Left forelimb (tissue), 1 donor: ENCODE measurements around the gene CYP1B1.

Experiments used
- DNase-seq: peaks from one replicate; pipeline ENCODE4 v3.0.0-alpha.2; 2018; ENCODE audit warnings: low spot score

CYP1B1 gene

GRCh38 chr2:38074764-38075506, 1.0 kb downstream of the CYP1B1 start:
- DNase-seq, result no peak

DNA sequence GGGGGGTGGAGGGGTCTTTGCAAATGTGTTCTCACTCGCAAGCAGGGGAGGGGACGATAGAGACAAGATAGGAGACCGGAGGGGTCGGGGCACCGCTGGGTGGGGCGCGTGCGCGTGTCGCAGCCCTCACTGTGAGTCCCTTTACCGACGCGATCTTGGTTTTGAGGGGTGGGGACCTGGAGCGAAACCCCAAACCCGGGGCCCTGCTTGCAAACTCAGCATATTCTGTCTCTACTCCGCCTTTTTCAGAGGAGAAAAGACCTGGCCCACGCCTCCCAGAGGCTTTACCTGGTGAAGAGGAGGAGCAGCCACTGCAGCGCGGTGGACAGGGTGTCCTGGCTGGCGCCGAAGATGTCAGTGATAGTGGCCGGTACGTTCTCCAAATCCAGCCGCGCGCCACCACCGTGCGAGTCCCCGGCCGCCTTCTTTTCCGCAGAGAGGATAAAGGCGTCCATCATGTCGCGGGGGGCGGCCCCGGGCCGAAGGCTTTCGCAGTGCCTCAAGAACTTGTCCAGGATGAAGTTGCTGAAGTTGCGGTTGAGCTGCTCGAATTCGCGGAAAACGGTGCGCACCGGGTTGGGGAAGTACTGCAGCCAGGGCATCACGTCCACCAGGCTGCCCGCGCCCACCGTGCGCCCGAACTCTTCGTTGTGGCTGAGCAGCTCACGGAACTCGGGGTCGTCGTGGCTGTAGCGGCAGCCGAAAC, 1.7 kb downstream of the CYP1B1 start:
- no peak for DNase-seq

DNA sequence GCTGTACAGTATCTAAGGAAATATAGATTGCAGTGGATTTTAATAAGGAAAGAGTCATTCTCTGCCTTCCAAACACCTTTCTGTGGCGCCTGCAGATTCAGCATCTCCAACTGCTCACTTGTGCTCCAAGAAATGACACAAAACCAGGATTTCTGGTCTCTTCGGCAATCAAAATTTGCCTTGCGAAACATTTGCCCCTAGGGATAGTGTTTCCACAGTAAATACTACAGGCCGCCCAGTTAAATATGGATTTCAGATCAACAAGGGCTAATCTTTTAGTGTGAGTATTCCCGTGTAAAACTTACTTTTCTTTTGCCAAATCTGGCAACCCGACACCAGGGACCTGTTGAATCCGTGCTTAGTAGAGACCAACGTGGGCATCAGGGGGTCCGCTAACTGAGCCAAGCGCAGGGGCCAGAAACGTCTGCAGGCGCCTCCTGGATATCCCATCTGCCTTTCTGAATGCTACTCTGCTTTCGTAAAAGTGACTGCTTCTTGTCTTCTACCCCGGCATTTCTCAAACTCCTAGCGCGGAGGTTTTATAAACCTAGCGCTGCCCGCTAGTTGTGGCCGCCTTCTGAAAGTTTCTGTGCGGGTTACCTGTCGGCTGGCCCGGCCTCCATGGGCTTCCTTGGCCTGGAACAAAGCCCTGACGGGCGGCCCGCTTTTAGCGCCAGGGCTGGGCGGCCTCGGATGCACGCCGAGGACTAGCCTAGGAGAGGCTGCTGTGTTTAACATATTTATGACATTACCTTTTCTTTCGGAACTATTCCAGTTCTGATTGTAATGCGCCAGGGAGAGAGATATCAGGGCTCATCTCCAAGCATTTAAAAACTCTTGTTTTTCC, 2.5 kb downstream of the CYP1B1 start:
- DNase-seq, result no peak

GRCh38 chr2:38070438-38070837, 5.5 kb downstream of the CYP1B1 start:
- DNase-seq, result no peak

GRCh38 chr2:38068234-38068633, 7.7 kb downstream of the CYP1B1 start:
- no peak for DNase-seq

GRCh38 chr2:38066421-38067115, 9.4 kb downstream of the CYP1B1 start:
- DNase-seq, result no peak

DNA sequence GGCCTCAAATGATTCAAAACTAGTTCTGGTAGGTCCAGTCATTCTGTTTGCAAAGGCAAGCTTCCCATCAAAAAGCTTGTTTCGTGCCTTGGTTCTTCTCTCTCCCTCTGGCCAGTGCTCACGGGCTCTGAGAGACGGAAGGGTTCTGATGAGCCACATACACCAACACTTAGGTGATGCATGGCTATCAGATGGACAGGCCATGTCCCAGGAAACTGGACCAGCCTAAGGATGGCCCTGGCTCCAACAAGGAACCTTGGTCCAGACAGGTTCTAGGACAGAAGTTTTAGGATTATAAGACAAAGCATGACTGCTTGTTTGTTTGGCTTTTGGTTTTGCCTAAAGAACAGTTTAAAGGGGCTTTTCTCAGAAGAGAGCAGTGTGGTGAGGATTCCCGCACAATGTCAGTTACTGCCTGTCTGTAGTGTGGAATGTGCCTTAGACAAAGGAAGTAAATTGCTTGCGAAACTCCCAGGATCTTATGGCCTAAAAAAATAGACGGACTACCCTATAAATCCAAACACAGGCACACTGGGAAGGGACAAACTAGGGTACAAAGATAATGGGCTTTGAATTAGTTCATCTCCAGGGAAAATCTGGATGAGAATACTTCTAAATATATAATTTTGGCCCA, 10.3 kb downstream of the CYP1B1 start:
- no peak for DNase-seq

- no peak for DNase-seq
Observed at GRCh38 chr2:38064801-38065501, 11.0 kb downstream of the CYP1B1 start.

DNA sequence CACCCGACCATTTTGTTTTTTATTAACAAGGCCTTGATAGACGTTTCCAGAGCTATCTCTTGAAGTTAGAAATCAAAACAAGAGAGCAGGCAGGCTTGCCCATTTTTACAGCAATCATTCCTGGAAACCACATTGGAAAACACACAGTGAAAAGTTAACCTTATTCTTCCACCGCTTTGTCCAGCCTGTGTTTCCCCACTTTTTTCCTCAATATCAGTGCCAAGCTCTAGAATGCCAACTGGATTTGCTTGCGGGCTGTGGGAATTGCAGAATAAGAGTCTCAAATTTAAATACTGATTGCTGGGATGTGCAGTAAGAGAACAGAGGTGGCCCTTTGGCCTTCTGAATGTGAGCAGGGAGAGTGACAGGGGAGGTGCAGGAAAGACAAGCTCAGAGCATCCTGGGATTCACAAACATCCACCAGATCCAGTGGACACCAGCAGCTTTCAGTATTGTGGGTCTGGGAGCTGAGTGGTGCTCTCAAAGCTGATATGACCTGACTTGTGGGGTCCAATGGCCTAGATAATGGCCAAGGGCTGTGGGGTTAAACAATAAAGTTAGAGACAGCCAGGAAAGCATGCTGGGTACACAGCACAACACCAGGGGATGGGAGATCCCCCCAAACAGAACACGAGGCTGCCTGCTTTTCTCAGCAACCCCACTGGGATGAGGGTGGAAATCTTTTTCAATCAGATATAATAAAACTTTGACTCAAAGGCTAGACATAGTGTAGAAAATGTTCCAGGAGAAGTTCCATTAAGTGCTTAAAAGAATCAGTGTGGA, 15.5 kb downstream of the CYP1B1 start:
- DNase-seq, result no peak

DNA sequence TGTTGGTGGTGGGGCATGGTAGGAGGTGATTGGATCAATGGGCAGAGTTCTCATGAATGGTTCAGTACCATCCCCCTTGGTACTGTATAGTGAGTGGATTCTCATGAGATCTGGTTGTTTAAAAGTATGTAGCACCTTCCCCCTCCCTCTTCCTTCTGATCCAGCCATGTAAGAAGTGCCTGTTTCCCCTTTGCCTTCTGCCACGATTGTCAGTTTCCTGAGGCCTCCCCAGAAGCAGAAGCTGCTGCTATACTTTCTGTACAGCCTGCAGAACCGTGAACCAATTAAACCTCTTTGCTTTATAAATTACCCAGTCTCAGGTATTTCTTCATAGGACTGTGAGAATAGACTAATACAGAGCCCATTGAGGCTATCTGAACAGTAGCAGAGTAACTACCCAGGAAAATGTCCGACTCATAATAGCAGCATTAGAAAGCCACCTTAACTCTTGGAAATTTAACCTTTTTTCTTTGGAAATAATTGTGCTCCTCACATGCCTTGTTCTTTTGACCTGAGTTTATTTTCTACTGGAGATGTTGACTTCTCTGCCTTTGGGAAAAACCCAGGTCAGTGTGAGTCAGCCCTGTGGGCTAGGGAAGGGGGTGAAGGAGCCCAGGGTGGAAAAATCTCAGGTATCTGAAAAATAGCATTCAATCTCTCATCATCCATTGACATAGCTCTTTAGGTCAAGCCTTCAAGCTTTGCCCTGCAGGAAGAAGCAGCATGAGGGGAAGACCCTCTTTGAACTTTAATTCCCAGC, 18.1 kb downstream of the CYP1B1 start:
- no peak for DNase-seq

- no peak for DNase-seq
Observed at GRCh38 chr2:38056216-38056615, 19.7 kb downstream of the CYP1B1 start.

DNA sequence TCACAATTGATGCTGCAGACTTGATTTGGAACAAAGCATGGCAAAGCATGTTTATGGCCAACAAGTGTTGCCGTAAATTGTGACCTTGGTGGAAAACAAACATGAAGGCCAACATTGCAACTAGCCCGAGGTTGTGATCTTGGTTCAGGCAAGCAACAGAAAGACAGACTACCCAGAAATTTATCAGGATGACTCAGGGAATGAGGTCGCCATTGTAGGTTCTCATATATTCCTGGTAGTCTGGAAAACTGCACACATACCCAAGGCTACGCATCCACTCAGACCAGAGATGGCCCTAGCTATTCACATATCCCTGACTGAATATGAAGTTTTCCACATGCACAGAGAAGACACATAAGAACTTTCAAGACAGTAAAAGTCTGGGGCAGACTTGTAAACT, 30.1 kb downstream of the CYP1B1 start:
- DNase-seq, result no peak

DNA sequence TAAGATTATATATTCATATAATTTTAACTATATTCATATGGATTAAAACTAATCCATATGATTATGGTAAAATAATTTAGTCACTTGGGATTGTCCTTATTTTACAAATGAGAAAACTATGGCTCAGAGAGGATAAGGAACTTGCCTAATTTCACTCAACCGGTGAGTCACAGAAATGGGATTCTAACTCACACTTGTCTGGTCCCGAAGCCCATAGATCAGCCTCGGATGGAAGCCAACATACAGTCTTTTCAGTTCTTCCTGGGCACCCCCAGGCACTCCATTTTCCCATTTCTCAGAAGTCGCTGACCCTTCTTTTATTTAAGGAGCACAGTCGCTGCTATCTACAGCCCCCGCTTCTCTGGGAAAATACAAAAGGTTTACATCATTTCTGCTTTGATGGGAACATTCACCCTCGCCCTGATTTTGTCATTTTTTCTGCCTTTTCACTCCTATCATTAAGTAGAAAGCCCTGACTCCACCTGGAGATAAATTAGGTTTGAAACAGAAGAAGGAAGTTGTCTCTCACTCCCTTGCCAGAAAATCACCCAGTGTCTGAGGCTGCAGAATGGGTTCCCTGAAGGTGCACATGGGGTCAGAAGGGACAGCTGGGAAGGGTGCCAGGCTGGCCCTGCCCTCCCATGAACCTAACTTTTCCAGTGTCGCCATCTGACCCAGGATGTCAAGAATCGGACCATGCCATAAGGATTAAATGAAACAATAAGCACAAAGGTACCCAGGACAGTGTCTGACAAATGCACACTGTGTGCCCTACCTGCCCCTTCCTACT, 36.6 kb downstream of the CYP1B1 start:
- no peak for DNase-seq

GRCh38 chr2:38038682-38039081, 37.3 kb downstream of the CYP1B1 start:
- DNase-seq, result no peak

- no peak for DNase-seq
Observed at GRCh38 chr2:38037757-38038621, 38.0 kb downstream of the CYP1B1 start.

DNA sequence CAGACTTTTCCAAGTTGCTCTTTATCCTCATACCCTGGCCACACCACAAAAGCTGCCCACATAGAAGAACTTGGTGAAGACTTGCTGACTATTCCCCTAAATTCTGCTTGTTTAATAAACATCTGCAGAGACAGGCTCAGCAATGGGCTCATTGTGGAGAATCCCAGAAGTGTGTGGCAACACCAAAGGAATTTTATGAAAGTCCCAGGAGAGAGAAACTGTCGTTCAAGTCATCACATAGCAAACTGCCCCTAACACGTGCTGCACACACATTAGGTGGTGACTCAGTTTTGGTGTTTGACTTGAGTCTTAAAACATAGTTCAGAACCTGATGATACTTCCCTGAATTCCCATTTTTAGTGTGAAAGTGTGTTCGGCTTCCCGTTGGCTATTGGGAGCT, 38.6 kb downstream of the CYP1B1 start:
- DNase-seq, result no peak

DNA sequence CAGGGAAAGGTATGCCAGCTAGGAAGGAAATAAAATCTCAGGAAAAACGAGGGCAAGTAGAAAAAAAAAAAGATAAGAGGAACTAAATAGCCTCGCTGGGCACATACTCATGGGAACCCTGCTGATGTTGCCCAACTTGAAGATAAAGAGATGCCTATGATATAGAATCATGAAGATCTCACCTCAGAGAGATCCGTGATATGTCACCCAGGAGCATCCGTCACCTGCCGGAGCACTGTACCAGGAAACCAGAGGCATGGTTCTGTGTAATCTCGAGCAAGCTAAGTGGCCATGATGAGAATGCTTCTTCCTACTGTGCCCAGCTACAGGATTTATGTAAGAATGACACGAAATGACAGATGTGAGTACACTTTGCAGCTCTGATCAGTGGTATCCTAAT, 40.0 kb downstream of the CYP1B1 start:
- no peak for DNase-seq

DNA sequence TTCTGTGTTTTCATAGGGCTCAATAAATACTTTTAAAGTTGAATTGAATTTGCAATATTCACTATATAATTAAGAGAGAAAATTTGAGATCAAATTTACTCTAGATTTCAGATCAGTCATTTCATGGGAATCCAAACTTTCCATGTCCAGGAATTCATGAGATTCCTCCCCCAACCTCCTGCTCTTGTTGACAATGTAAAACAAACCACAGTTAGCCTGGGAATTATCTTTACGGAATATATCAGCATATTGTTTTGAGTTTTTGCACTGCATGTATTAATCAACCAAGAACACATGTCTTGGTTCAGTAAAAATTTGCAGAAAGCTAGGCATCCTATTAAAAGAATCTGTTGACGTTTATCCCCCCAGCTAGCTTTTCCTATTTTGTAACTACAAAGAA, 42.3 kb downstream of the CYP1B1 start:
- DNase-seq, result no peak
